ENCODE data around the gene XPR1.

- TF ChIP-seq EZH2 (IDR thresholded peaks at IDR 0.05; ENCODE audit: insufficient read depth, poor library complexity, severe bottlenecking) (no peak), EZH2phosphoT487 (IDR thresholded peaks at IDR 0.05; ENCODE audit: insufficient read depth, low read depth) (no peak)
These were observed 304.5 kb downstream of the XPR1 start for GRCh38 chr1:180936110-180937011.

Measured in GM23248 (cell line).